PC-3 (cell line): ENCODE results near the gene TAF11.

Experiments
- EZH2 ChIP-seq: fragments of 300-600 bp; sonication (generic); IDR thresholded peaks from one replicate; pipeline ENCODE4 v1.6.1; 2017; ENCODE audit warnings: antibody characterized with exemption, mild to moderate bottlenecking, low read length; ENCODE audit not compliant: unreplicated experiment
- TF ChIP-seq, protein P1 (sequence below): fragments of 300-600 bp; sonication (generic); conservative IDR thresholded peaks from 2 replicates; pipeline ENCODE4 v1.5.1; 2017; ENCODE audit warnings: antibody characterized with exemption, low read depth, mild to moderate bottlenecking, low read length

DNA sequence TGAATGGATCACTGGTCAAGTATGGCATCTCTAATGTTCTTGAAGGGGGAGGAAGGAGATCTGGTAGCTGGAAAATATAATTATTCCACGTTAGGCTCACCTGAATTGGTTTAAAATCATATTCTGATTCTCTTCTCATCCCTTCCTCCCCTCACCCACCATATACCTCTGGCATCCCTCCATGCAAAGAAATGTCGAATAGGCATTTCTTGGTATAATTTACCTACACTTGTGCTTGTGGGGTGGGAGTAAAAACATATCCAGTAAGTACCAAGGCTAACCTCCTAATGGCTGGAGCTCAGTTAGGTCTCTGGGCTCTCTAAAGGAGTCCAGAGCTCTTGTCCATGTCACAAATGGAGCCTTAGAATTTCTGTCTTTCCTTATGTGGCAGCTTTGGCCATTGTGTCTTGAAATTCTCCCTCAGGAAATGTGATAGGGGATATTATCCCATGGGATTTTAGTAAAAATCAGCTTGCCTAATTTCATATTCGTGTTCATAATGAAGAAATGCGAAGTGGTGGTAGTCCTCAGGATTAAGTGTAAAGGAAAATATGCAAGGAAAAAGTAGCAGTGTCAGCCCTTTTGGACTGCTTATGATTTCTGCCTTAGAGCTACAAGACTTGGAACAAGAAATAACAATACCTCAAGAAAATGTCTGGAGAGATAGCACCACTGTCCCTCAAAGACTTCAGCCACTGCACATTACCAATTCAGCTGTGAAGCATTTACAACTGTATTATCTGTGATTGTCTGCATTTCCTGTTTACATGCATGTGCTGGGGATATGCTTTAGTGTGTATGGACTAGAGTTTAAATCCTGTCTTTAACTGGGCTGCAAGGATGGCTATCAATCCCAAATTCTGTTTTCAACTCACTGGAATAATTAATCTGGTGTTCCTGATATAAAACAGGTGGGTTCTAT, 12.3 kb downstream of the TAF11 start:
- TF ChIP-seq EZH2 = no peak
- TF ChIP-seq, protein P1, sequence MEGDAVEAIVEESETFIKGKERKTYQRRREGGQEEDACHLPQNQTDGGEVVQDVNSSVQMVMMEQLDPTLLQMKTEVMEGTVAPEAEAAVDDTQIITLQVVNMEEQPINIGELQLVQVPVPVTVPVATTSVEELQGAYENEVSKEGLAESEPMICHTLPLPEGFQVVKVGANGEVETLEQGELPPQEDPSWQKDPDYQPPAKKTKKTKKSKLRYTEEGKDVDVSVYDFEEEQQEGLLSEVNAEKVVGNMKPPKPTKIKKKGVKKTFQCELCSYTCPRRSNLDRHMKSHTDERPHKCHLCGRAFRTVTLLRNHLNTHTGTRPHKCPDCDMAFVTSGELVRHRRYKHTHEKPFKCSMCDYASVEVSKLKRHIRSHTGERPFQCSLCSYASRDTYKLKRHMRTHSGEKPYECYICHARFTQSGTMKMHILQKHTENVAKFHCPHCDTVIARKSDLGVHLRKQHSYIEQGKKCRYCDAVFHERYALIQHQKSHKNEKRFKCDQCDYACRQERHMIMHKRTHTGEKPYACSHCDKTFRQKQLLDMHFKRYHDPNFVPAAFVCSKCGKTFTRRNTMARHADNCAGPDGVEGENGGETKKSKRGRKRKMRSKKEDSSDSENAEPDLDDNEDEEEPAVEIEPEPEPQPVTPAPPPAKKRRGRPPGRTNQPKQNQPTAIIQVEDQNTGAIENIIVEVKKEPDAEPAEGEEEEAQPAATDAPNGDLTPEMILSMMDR = no peak
